ENCODE results near the gene NALCN.

The NALCN gene

DNA sequence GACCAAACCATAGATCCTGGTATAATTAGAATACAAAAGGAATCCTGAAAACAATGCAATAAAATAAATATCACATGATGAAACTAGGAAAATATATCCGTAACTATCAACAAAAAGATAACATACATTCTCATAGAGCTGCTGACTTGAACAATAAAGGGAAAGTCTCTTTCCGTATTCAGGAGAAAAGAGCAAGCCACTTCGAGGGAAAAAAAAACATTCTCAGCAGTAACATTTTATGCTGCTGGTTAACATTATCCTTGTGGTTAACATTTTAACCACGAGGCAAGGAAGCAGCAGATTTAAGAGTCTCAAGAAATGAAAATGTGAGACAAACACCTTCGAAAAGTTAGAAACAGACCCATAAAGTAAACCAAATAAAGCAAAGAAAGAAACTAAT is 25.8 kb downstream of the NALCN start:
- TF ChIP-seq, protein P1, sequence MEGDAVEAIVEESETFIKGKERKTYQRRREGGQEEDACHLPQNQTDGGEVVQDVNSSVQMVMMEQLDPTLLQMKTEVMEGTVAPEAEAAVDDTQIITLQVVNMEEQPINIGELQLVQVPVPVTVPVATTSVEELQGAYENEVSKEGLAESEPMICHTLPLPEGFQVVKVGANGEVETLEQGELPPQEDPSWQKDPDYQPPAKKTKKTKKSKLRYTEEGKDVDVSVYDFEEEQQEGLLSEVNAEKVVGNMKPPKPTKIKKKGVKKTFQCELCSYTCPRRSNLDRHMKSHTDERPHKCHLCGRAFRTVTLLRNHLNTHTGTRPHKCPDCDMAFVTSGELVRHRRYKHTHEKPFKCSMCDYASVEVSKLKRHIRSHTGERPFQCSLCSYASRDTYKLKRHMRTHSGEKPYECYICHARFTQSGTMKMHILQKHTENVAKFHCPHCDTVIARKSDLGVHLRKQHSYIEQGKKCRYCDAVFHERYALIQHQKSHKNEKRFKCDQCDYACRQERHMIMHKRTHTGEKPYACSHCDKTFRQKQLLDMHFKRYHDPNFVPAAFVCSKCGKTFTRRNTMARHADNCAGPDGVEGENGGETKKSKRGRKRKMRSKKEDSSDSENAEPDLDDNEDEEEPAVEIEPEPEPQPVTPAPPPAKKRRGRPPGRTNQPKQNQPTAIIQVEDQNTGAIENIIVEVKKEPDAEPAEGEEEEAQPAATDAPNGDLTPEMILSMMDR (IDR thresholded peaks at IDR 0.05; ENCODE audit: low read length, missing control alignments): no peak
- DNase-seq (ENCODE audit: low read depth): peak; percentile 22
- H3K4me3 ChIP-seq (replicated peaks; ENCODE audit: low read depth, low read length): no peak overlapping the region

DNA sequence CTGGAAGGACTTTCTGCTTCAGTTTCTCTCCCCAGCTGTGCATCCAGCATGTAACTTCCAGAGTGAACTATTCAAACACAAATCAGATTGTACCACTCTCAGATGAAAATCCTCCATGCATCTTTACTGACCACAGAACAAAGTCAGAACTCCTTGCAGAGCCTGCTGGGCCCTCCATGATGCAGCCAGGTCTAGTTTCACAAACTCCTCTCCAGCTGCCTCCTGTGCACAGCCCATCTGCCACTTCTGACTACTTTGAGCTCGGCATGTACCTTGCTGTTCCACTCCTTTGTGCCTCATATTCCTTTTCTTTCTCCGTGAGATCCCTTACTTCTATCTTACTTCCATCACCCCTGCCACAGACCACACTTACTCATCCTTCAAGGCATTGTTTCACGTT is 31.4 kb downstream of the NALCN start:
- H3K4me3 ChIP-seq (replicated peaks; ENCODE audit: low read depth, low read length): no peak overlapping the region
- TF ChIP-seq, protein P1 (IDR thresholded peaks at IDR 0.05; ENCODE audit: low read length, missing control alignments): no peak
- no peak for DNase-seq (ENCODE audit: low read depth)

DNA sequence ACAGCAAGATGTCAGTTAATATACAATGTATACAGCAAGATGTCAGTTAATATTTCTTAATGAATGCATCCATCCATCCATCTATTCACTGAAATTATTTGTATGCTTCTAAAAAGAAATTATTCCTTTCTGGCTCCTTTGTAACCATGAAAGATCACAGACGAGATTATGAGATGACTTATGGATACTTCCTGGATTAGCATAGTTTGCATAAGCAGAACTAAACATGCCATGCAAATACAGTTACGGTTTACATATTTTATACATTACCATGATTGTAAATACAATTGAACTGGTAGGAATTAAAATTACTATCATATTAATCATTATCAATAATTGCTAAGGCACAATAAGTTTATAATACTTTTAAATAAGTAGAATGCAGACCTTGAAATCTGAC is 32.7 kb downstream of the NALCN start:
- no peak for DNase-seq (ENCODE audit: low read depth)
- TF ChIP-seq, protein P1 (IDR thresholded peaks at IDR 0.05; ENCODE audit: low read length, missing control alignments): no peak
- no peak overlapping the region for H3K4me3 ChIP-seq (replicated peaks; ENCODE audit: low read depth, low read length)

DNA sequence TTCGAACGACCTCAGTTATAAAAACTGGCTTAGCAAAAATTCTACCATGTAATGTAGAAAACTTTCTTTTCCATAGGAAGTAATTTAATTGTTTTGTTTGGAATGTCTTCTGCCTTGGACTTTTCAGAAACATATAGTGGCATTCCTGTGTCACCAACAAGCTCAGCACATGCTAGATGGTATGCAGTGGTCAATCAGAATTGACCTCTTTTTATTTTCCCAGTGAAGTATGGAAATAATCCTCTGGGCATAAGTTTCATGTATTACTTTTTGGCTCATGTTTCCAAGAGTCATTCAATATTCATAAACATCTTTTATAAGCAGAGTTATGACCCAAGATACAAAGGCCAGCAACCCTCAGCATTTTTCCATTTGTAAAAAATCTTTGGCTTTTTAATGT is 33.6 kb downstream of the NALCN start:
- TF ChIP-seq, protein P1 (IDR thresholded peaks at IDR 0.05; ENCODE audit: low read length, missing control alignments): no peak
- no peak overlapping the region for H3K4me3 ChIP-seq (replicated peaks; ENCODE audit: low read depth, low read length)
- DNase-seq (ENCODE audit: low read depth): no peak

DNA sequence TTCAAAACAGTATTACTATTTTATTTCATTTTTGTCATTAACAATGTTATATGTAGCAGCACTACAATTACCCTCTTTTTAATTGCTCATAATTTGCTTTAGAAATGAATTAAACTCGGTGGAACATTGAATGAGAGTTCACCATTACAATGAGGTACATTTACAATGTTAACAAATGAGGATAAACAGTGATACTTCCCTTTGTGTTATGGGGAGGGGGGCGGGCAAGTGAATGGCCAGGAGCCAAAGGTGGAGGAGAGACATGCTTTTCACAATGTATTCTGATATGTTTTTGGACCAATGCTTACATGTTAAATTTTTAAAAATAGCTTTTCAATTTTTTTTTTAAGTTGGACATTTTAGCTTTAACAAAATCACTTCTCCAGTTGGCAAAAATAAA is 34.2 kb downstream of the NALCN start:
- DNase-seq (ENCODE audit: low read depth): no peak
- TF ChIP-seq, protein P1 (IDR thresholded peaks at IDR 0.05; ENCODE audit: low read length, missing control alignments): no peak
- H3K4me3 ChIP-seq (replicated peaks; ENCODE audit: low read depth, low read length): no peak overlapping the region

DNA sequence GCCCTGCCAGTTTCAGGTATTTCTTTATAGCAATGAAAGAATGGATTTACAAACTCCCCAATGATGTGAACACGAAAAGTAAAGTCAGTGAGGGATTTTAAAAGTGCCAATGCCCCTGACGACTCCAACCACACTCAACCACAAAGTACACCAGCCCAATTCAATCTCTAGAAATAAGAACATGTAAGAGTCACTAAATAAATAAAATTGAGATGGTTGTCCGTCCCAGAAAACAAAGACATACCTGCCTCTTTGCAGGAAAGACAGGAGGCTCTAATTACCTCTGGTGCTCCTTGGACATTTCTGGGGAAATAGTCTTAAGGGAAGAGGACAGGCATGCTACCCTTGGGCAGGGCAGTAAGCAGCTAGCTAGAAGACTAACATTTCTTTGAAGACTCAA is 55.8 kb downstream of the NALCN start:
- TF ChIP-seq, protein P1 (IDR thresholded peaks at IDR 0.05; ENCODE audit: low read length, missing control alignments): no peak
- DNase-seq (ENCODE audit: low read depth): no peak
- H3K4me3 ChIP-seq (replicated peaks; ENCODE audit: low read depth, low read length): no peak overlapping the region

DNA sequence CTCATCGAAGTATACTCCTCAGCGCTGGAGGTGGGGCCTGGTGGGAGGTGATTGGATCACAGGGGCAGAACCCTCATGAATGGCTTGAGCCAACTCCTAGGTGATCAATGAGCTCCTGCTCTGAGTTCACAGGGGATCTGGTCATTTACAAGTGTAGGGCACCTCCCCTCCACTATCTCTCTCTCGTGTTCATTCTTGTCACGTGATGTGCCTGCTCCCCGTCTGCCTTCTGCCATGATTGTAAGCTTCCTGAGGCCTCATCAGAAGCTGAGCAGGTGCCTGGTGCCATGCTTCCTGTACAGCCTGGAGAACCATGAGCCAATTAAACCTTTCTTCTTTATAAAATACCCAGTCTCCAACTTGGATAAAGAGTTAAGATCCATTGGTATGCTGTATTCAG is 61.4 kb downstream of the NALCN start:
- no peak overlapping the region for H3K4me3 ChIP-seq (replicated peaks; ENCODE audit: low read depth, low read length)
- TF ChIP-seq, protein P1 (IDR thresholded peaks at IDR 0.05; ENCODE audit: low read length, missing control alignments): no peak
- DNase-seq (ENCODE audit: low read depth): no peak

All from fibroblast of pulmonary artery (primary cell).